ENCODE data around the gene UFSP2. TPM values are rescaled to one million over a fixed set of nuclear protein-coding genes. Genes with fewer than 3 reads are reported as not detected.

UFSP2 gene
- total RNA-seq, 1 donor = 53.5 TPM

GRCh38 chr4:185463541-185463940, 37.8 kb upstream of the UFSP2 start:
- H3K4me3 ChIP-seq (ENCODE audit: low read depth, low read length) = no peak overlapping the region
- TF ChIP-seq CTCF (IDR thresholded peaks at IDR 0.05; ENCODE audit: insufficient read depth, low read length) = no peak
- no peak for DNase-seq (ENCODE audit: low read depth)

GRCh38 chr4:185461565-185461964, 35.8 kb upstream of the UFSP2 start:
- TF ChIP-seq CTCF (IDR thresholded peaks at IDR 0.05; ENCODE audit: insufficient read depth, low read length) = no peak
- no peak overlapping the region for H3K4me3 ChIP-seq (ENCODE audit: low read depth, low read length)
- DNase-seq (ENCODE audit: low read depth) = no peak

- DNase-seq (ENCODE audit: low read depth) = no peak
- TF ChIP-seq CTCF (IDR thresholded peaks at IDR 0.05; ENCODE audit: insufficient read depth, low read length) = no peak
- no peak overlapping the region for H3K4me3 ChIP-seq (ENCODE audit: low read depth, low read length)
Measured at GRCh38 chr4:185457136-185457535, 31.4 kb upstream of the UFSP2 start.

- DNase-seq (ENCODE audit: low read depth) = no peak
- TF ChIP-seq CTCF (IDR thresholded peaks at IDR 0.05; ENCODE audit: insufficient read depth, low read length) = no peak
- H3K4me3 ChIP-seq (ENCODE audit: low read depth, low read length) = no peak overlapping the region
Measured at GRCh38 chr4:185456131-185456530, 30.4 kb upstream of the UFSP2 start.

GRCh38 chr4:185445209-185445608, 19.4 kb upstream of the UFSP2 start:
- TF ChIP-seq CTCF (IDR thresholded peaks at IDR 0.05; ENCODE audit: insufficient read depth, low read length) = no peak
- no peak overlapping the region for H3K4me3 ChIP-seq (ENCODE audit: low read depth, low read length)
- DNase-seq (ENCODE audit: low read depth) = no peak

- no peak overlapping the region for H3K4me3 ChIP-seq (ENCODE audit: low read depth, low read length)
- no peak for DNase-seq (ENCODE audit: low read depth)
- TF ChIP-seq CTCF (IDR thresholded peaks at IDR 0.05; ENCODE audit: insufficient read depth, low read length) = no peak
Measured at GRCh38 chr4:185441479-185441878, 15.7 kb upstream of the UFSP2 start.

GRCh38 chr4:185437809-185438208, 12.0 kb upstream of the UFSP2 start:
- TF ChIP-seq CTCF (IDR thresholded peaks at IDR 0.05; ENCODE audit: insufficient read depth, low read length) = no peak
- H3K4me3 ChIP-seq (ENCODE audit: low read depth, low read length) = no peak overlapping the region
- no peak for DNase-seq (ENCODE audit: low read depth)
